ENCODE data around the gene TMEM106B.
"Not testable (repeated sequence)": the region's sequence is repeated elsewhere in the genome, so short reads cannot be mapped to it uniquely, and the experiment has no call there.

The TMEM106B gene

GRCh38 chr7:12211054-12211710, at the start of gene TMEM106B:
TMEM106B (plus strand) TSS chr7:12211294; CDS start chr7:12214811, 3,517 bp downstream.
- DNase-seq (ENCODE audit: low read depth in 2 of 2), result peak; percentile 82 to 83

- peak in 1 of 2 experiments; percentile 1 for DNase-seq (ENCODE audit: low read depth in 2 of 2)
These were observed 48.5 kb upstream of the TMEM106B start for GRCh38 chr7:12162415-12163113.

- DNase-seq (ENCODE audit: low read depth in 2 of 2), result not testable (repeated sequence)
These were observed 43.0 kb upstream of the TMEM106B start for GRCh38 chr7:12168065-12168464.

DNA sequence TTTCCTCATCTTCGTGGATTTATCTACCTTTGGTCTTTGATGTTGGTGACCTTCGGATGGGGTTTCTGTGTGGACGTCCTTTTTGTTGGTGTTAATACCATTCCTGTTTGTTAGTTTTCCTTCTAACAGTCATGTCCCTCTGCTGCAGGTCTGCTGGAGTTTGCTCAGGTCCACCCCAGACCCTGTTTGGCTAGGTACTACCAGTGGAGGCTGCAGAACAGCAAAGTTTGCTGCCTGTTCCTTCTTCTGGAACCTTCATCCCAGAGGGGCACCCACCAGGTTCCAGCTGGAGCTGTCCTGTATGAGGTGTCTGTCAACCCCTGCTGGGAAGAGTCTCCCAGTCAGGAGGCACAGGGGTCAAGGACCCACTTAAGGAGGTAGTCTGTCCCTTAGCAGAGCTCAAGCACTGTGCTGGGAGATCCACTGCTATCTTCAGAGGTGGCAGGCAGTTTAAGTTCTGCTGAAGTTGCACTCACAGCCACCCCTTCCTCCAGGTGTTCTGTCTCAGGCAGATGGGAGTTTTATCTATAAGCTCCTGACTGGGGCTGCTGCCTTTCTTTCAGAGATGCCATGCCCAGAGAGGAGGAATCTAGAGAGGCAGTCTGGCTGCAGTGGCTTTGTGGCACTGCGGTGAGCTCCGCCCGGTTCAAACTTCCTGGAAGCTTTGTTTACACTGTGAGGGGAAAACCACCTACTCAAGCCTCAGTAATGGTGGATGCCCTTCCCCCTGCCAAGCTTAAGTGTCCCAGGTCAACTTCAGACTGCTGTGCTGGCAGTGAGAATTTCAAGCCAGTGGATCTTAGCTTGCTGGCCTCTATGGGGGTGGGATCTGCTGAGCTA, 40.9 kb upstream of the TMEM106B start:
- not testable (repeated sequence) for DNase-seq (ENCODE audit: low read depth in 2 of 2)

DNA sequence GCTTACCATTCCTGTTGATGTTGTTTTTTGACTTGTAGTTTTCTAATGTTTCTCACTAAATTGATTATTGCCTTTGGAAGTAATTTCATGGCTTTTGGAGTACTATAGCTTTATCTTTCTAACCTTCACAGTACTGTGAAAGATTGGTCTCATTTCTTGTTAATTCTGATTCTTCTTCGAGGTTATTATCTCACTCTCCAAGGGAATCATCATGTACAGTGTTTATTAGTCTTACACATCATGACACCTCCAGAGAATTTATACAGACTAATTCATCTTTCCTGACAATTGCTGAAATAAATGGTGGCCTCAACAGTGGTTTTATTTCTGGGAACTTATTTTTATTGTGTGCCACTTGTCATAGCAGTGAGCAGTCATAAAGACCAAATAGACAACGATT, 37.4 kb upstream of the TMEM106B start:
- DNase-seq (ENCODE audit: low read depth in 2 of 2), result no peak

DNA sequence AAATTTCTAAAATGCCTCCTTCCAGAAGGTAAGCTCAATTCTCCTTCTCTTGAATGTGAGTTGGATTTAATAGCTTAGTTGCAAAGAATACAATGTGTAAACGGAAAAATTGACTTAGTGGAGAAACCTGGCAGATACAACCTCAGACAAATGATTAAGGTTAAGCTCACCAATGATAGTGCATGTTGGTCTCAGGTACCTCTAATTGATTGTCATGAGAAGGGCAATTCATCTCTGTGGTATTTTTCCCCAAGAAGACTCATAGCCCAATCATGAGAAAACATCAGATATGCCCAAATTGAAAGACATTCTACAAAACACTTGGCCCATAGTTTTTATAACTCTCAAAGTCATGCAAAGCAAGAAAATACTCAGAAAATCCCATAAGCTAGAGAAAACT, 36.2 kb upstream of the TMEM106B start:
- no peak for DNase-seq (ENCODE audit: low read depth in 2 of 2)

- DNase-seq (ENCODE audit: low read depth in 2 of 2), result no peak
These were observed 32.8 kb upstream of the TMEM106B start for GRCh38 chr7:12178317-12178716.

GRCh38 chr7:12194426-12194825, 16.7 kb upstream of the TMEM106B start:
- no peak for DNase-seq (ENCODE audit: low read depth in 2 of 2)

GRCh38 chr7:12196386-12196785, 14.7 kb upstream of the TMEM106B start:
- no peak for DNase-seq (ENCODE audit: low read depth in 2 of 2)

DNA sequence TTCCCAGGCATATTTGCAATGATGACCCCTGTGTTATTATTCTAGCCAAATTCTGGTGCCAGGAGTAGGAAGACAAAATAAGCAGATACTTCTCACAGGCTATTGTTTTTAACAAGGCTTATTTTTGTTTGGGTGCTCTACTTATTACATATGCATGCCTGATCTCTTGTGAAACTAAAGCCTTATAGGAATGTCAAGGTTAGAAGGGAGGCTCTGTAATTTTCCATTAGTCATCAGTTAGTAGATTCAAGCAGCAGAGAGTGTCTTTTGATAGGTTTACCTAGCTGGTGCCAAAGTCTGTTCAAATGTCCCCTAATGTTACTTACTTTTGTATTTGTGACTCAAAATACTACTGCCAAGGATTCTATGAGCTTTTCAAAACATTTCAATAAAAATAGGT, 11.7 kb upstream of the TMEM106B start:
- DNase-seq (ENCODE audit: low read depth in 2 of 2), result no peak

- no peak for DNase-seq (ENCODE audit: low read depth in 2 of 2)
These were observed 4.0 kb upstream of the TMEM106B start for GRCh38 chr7:12207046-12207445.

- no peak for DNase-seq (ENCODE audit: low read depth in 2 of 2)
These were observed 1.9 kb upstream of the TMEM106B start for GRCh38 chr7:12209221-12209620.

GRCh38 chr7:12210179-12211053, 678 bp upstream of the TMEM106B start:
- no peak for DNase-seq (ENCODE audit: low read depth in 2 of 2)

DNA sequence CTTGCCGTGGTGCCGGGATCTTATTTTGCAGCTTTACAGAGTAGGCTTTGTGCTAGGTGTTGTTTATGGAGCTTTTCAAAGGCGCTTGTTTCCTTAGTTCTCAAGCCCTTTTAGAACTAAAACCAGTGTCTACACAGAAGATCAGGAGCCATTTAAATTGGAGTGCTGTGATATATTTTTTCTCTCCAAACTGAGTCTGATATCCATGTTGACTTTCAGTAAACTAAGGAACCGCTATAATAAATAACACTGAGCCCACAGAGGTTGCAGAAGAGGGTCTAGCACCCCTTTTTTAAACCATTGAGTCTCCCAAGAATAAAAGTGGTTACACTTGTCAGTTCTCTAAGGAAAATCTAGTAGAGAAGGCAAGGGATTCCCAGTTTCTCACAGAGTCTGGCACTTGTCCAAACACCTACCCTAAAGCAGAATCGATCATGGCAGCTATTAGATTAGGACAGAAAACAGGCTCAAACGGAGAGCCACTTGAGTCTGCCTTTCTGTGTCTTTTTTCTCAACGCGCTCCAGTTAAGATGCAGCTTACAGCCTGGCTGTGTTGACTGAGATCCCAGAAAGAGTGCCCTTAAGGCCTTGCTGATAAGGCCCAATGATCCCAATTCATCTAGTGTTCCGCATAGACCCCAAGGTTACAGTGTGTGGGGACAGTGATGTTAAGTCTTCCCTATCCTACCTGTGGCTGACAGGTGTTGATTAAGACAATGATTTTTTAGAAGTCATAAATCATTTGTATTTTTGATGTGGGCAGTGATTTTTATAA, 804 bp downstream of the TMEM106B start:
- no peak for DNase-seq (ENCODE audit: low read depth in 2 of 2)

GRCh38 chr7:12217311-12217710, 6.2 kb downstream of the TMEM106B start:
- no peak for DNase-seq (ENCODE audit: low read depth in 2 of 2)

DNA sequence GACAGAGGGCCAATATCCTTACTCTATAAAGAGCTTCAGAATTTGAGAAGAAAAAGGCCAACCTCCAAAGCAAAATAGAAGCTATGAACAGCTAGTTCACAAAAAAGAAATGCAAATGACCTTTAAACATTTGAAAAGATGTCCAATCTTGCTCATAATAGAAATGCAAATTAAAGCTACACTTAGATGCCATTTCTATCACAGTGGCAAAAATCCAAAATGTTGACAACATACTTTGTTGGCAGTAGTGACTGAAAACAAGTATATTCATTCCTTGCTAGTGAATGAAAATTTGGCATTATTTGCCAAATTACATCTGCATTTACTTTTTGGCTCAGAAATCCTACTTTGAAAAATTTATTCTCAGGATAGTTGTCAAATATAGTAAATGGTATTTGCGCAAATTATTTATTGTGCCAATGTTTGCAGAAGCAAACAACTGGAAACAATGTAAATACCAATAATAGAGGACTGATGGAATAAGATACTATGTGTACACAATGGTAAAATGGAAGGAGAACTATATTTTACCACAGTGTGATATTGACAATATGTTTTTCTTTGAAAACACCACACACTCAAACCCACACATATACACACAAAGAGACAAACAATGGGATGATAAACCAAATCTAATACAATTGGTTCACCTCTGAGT, 9.4 kb downstream of the TMEM106B start:
- DNase-seq (ENCODE audit: low read depth in 2 of 2), result no peak

GRCh38 chr7:12221414-12221813, 10.3 kb downstream of the TMEM106B start:
- DNase-seq (ENCODE audit: low read depth in 2 of 2), result no peak

DNA sequence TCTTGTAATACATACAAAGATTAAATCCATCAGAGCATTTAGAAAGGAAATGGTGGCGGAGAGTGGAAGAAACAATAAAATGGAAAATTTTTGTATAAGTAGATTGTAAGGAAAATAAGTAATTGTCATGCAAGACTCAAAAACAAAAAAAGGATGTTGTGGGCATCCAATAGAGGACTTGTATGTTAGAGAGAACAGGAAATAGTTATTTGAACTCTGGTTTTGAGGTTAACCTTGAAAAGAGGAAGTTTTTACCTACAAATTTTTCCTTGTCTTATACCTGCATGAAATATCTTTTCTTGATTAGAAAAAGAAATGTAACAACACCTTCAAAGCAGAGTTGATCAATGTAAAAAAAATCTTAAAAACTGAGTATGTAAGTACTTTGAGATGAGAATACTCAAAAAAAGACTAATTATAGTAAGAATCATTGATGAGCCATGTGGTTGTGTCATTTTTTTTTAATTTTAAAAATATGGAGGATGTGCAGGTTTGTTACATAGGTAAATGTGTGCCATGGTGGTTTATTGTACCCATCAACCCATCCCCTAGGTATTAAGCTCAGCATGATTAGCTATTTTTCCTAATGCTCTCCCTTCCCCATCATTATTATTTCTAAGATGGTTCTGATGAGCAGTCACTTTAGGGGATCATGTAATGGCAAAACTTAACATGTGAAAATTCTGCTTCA, 11.9 kb downstream of the TMEM106B start:
- DNase-seq (ENCODE audit: low read depth in 2 of 2), result no peak

DNA sequence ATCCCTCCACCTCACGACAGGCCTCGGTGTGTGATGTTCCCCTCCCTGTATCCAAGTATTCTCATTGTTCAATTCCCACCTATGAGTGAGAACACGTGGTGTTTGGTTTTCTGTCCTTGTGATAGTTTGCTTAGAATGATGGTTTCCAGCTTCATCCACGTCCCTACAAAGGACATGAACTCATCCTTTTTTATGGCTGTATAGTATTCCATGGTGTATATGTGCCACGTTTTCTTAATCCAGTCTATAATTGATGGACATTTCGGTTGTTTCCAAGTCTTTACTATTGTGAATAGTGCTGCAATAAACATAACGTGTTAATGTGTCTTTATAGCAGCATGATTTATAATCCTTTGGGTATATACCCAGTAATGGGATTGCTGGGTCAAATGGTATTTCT, 13.9 kb downstream of the TMEM106B start:
- DNase-seq (ENCODE audit: low read depth in 2 of 2), result not testable (repeated sequence)

GRCh38 chr7:12226756-12227155, 15.7 kb downstream of the TMEM106B start:
- no peak for DNase-seq (ENCODE audit: low read depth in 2 of 2)
